Upper lobe of left lung (tissue), 6 donors: Measurements from ENCODE around the gene ISG15. TPM values are rescaled to one million over a fixed set of nuclear protein-coding genes. Genes with fewer than 3 reads are reported as not detected.
A peak's percentile ranks its signal among the peaks of the same experiment; 100 is the strongest.

Experiments
- ATAC-seq, 2 donors: fragments of 200-7000 bp; cut with Tn5 transposase; one replicate each; pipeline ENCODE4 v1.9.1; 2022; ENCODE audit warnings: mild to moderate bottlenecking in 2 of 2, moderate library complexity in 2 of 2; ENCODE audit not compliant: low FRiP score in 2 of 2
- DNase-seq, 2 donors: peaks; one replicate each; pipeline ENCODE4 v3.0.0-alpha.2; 2019 to 2020
- H3K27ac ChIP-seq, 4 donors: fragments of 200-600 bp; sonication (generic); one replicate each; pipeline ENCODE4 v1.5.1; 2016 to 2019
- H3K27me3 ChIP-seq, 4 donors: fragments of 200-600 bp; sonication (generic); one replicate each; pipeline ENCODE4 v1.5.1; 2017 to 2019
- H3K36me3 ChIP-seq, 4 donors: fragments of 200-600 bp; sonication (generic); one replicate each; pipeline ENCODE4 v1.5.1; 2016 to 2019
- H3K4me1 ChIP-seq, 4 donors: fragments of 200-600 bp; sonication (generic); one replicate each; pipeline ENCODE4 v1.5.1; 2018 to 2019
- H3K4me3 ChIP-seq, 4 donors: fragments of 200-600 bp; sonication (generic); one replicate each; pipeline ENCODE4 v1.5.1; 2017 to 2019; ENCODE audit warnings: mild to moderate bottlenecking in 2 of 4, moderate library complexity in 1 of 4
- H3K9me3 ChIP-seq, 4 donors: fragments of 200-600 bp; sonication (generic); one replicate each; pipeline ENCODE4 v1.5.1; 2018 to 2019
- CTCF ChIP-seq, 6 experiments: fragments of 450-650 bp in 4 of 6; fragments of 200-600 bp in 2 of 6; sonication (generic) in 2 of 6; IDR thresholded peaks; one replicate each; pipeline ENCODE4 v1.5.1; 2016 to 2019; ENCODE audit warnings: antibody characterized with exemption in 6 of 6
- EP300 ChIP-seq, 4 donors: sonication (generic); formaldehyde crosslinking; IDR thresholded peaks; one replicate each; pipeline ENCODE4 v1.5.1; 2017; ENCODE audit warnings: antibody characterized with exemption in 4 of 4, control low read depth in 2 of 4
- POLR2A ChIP-seq, 4 donors: fragments of 450-650 bp; IDR thresholded peaks; one replicate each; pipeline ENCODE4 v1.5.1; 2016 to 2017; ENCODE audit warnings: antibody characterized with exemption in 4 of 4, mild to moderate bottlenecking in 2 of 4
- POLR2AphosphoS5 ChIP-seq, 2 donors: sonication (generic); formaldehyde crosslinking; IDR thresholded peaks; one replicate each; pipeline ENCODE4 v1.5.1; 2017; ENCODE audit warnings: antibody characterized with exemption in 2 of 2
- WGBS, 2 donors: methylation state at CpG; one replicate each; pipeline ENCODE4 v1.1.5; 2017 to 2018; 5-methylcytosine and 5-hydroxymethylcytosine counted together
- total RNA-seq, 6 donors: library from RNA; depleted of rRNA in 4 of 6; stranded (reverse); fragments of >200 nt in 4 of 6; gene quantifications; one replicate each; pipeline versions ENCODE4 v1.1.0 to v1.2.1, GENCODE V29; 2016 to 2021
- donor health status: DM: no; HTN: no; CAD: no; lungs with moderate emphysema.
- donor health status: DM: no; HTN: yes; CAD: no; lungs with severe emphysema.

Gene ISG15
- total RNA-seq, 6 donors from 2014 or later, result 32.5 to 180 (median 63.8) TPM

- DNase-seq, result peak in 1 of 2 donors; percentile 90
- TF ChIP-seq POLR2A (IDR thresholded peaks at IDR 0.05), result no peak
- no peak for TF ChIP-seq EP300 (IDR thresholded peaks at IDR 0.05)
- TF ChIP-seq POLR2AphosphoS5 (IDR thresholded peaks at IDR 0.05), result no peak
- no peak for TF ChIP-seq CTCF (IDR thresholded peaks at IDR 0.05)
- 0 to 2% methylated on average over 8 to 18 of the region's 59 CpGs for WGBS, 2 donors
- peak overlapping the region; percentile 85 to 97 (median 91) for H3K27ac ChIP-seq
- H3K4me1 ChIP-seq, result peaks cover 36 to 60% (median 45%) of the 10 kb centered on the region in 4 donors
- ATAC-seq, result no peak
- H3K4me3 ChIP-seq, result peak overlapping the region; percentile 51 to 94 (median 88)
- H3K9me3 ChIP-seq, result no peaks in the 10 kb centered on the region
- peaks cover 0 to 14% (median 0%) of the 10 kb centered on the region in 4 donors for H3K27me3 ChIP-seq
- H3K36me3 ChIP-seq, result no peaks in the 10 kb centered on the region
These were observed 7.2 kb downstream of the ISG15 start for GRCh38 chr1:1020415-1021009.

- DNase-seq, result peak; percentile 76 to 84
- Histone ChIP-seq H3K27ac (peak overlapping the region in 3 of 4 donors; percentile 90 to 97 (median 92)), H3K9me3 (no peaks in the 10 kb centered on the region), H3K4me3 (peak overlapping the region; percentile 51 to 94 (median 88)), H3K27me3 (peaks cover 0 to 14% (median 0%) of the 10 kb centered on the region in 4 donors), H3K4me1 (peaks cover 42 to 68% (median 49%) of the 10 kb centered on the region in 4 donors), H3K36me3 (no peaks in the 10 kb centered on the region)
- 21 to 28% methylated on average over 14 to 28 of the region's 33 CpGs for WGBS, 2 donors
- ATAC-seq, result peak; percentile 34 to 41
- TF ChIP-seq POLR2AphosphoS5 (IDR thresholded peaks at IDR 0.05), result peak in 1 of 2 donors; percentile 24
- TF ChIP-seq CTCF (IDR thresholded peaks at IDR 0.05), result no peak
- TF ChIP-seq POLR2A (IDR thresholded peaks at IDR 0.05), result no peak
- TF ChIP-seq EP300 (IDR thresholded peaks at IDR 0.05), result no peak
These were observed 8.0 kb downstream of the ISG15 start for GRCh38 chr1:1021010-1021919.

- 87 to 89% methylated on average over 10 of the region's 10 CpGs for WGBS, 2 donors
- ATAC-seq, result no peak
These were observed 8.6 kb downstream of the ISG15 start for GRCh38 chr1:1021920-1022259.

GRCh38 chr1:1022302-1023009 is 9.2 kb downstream of the ISG15 start:
- H3K9me3 ChIP-seq, result no peaks in the 10 kb centered on the region
- ATAC-seq (no peak), DNase-seq (peak in 1 of 2 donors; percentile 71)
- no peaks in the 10 kb centered on the region for H3K36me3 ChIP-seq
- H3K27me3 ChIP-seq, result peaks cover 0 to 14% (median 0%) of the 10 kb centered on the region in 4 donors
- peak overlapping the region in 1 of 4 donors; percentile 97 for H3K27ac ChIP-seq
- H3K4me3 ChIP-seq, result no peak overlapping the region
- TF ChIP-seq POLR2A (IDR thresholded peaks at IDR 0.05) (no peak), POLR2AphosphoS5 (IDR thresholded peaks at IDR 0.05) (no peak), CTCF (IDR thresholded peaks at IDR 0.05) (no peak), EP300 (IDR thresholded peaks at IDR 0.05) (no peak)
- 79 to 90% methylated on average over 16 to 27 of the region's 27 CpGs for WGBS, 2 donors
- peaks cover 42 to 77% (median 49%) of the 10 kb centered on the region in 4 donors for H3K4me1 ChIP-seq

More at GRCh38 chr1:1021920-1022259, 8.6 kb downstream of the ISG15 start:
- peak in 1 of 2 donors; percentile 58 for DNase-seq
- H3K36me3 ChIP-seq, result no peaks in the 10 kb centered on the region
- H3K4me1 ChIP-seq, result peaks cover 42 to 74% (median 49%) of the 10 kb centered on the region in 4 donors
- H3K9me3 ChIP-seq, result no peaks in the 10 kb centered on the region
- no peak overlapping the region for H3K4me3 ChIP-seq
- TF ChIP-seq POLR2A (IDR thresholded peaks at IDR 0.05), result no peak
- no peak for TF ChIP-seq POLR2AphosphoS5 (IDR thresholded peaks at IDR 0.05)
- no peak for TF ChIP-seq EP300 (IDR thresholded peaks at IDR 0.05)
- TF ChIP-seq CTCF (IDR thresholded peaks at IDR 0.05), result no peak
- H3K27me3 ChIP-seq, result peaks cover 0 to 14% (median 0%) of the 10 kb centered on the region in 4 donors
- peak overlapping the region in 2 of 4 donors; percentile 90 to 97 for H3K27ac ChIP-seq
